Ovary (tissue), 3 donors: ENCODE data around the gene NID1.

Experiments used
- EP300 ChIP-seq: sonication (generic); formaldehyde crosslinking; IDR thresholded peaks from one replicate; pipeline ENCODE4 v1.6.1; 2017; ENCODE audit warnings: antibody characterized with exemption
- TF ChIP-seq, protein P1 (sequence below), 3 donors: fragments of 450-650 bp in 2 of 3; fragments of 200-600 bp in 1 of 3; IDR thresholded peaks; one replicate each; pipeline versions ENCODE4 v1.5.1 to v1.8.0; 2016 to 2022; ENCODE audit warnings: antibody characterized with exemption in 3 of 3, mild to moderate bottlenecking in 1 of 3
- donor health status: DM: no; HTN: no; CAD: no.

DNA sequence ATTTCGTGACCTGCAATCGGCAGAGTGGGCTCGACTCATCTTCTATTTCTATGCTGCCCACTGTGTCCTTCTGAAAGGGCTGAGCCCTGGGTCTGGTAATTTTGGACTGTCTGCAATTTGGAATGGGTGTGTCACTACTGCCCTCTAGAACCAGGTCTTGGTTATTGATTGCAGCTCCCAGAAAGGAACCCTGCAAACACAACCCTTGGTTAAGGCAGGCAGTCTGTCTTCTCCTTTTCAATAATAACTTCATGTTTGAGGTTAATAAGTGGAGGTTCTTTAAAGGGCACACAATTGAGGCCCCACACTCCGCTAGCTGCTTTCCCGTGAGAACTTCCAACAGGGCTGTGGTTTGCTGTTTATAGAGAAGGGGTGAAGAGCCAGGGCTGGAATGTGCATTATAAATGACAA, 118.3 kb downstream of the NID1 start:
- TF ChIP-seq EP300, result no peak
- TF ChIP-seq, protein P1, sequence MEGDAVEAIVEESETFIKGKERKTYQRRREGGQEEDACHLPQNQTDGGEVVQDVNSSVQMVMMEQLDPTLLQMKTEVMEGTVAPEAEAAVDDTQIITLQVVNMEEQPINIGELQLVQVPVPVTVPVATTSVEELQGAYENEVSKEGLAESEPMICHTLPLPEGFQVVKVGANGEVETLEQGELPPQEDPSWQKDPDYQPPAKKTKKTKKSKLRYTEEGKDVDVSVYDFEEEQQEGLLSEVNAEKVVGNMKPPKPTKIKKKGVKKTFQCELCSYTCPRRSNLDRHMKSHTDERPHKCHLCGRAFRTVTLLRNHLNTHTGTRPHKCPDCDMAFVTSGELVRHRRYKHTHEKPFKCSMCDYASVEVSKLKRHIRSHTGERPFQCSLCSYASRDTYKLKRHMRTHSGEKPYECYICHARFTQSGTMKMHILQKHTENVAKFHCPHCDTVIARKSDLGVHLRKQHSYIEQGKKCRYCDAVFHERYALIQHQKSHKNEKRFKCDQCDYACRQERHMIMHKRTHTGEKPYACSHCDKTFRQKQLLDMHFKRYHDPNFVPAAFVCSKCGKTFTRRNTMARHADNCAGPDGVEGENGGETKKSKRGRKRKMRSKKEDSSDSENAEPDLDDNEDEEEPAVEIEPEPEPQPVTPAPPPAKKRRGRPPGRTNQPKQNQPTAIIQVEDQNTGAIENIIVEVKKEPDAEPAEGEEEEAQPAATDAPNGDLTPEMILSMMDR (IDR thresholded peaks at IDR 0.05), result no peak
